Stimulated activated CD4-positive, alpha-beta T cell treated with anti-CD3 and anti-CD28 coated beads, Interleukin-15, amount 100 ng/mL, for 24 hours (primary cell): Measurements from ENCODE around the gene CLIC2.

Experiments used
- DNase-seq: peaks from one replicate; pipeline ENCODE4 v3.0.0-alpha.2; 2020

The CLIC2 gene

DNA sequence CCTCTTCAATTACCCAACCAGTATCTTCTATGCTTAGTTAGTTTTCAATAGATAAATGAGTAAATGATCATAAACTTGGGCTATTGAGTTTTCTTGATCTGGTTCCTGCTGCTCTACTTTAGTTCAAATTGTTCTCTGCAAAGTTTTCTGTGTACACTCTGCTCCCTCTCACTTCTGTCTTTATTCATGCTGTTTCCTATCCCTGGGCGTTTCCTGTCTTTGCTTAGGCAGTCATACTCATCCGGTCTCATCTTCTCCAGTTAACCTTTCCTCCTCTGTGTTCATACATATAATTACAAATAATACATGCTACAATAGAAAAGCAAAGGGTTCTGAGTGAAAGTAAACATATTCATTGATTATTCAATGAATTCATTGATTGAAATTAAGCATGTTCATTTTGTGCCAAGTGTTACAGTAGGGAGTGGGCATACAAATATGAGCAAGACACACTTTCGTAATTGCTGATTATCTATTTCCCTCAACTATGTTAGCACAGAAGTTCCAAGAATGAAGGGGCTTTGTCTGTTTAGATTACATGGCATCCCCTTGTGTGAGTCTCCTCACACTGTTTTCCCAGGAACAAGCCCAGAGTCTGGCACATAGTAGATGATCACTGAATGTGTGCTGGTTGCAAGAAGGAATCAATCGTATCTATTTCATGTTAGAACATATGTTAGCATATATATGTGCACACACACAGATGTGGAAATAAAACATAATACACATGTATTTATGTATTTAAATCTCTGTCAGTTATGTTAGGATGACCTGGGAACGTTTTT, 71.3 kb downstream of the CLIC2 start:
- DNase-seq = no peak

DNA sequence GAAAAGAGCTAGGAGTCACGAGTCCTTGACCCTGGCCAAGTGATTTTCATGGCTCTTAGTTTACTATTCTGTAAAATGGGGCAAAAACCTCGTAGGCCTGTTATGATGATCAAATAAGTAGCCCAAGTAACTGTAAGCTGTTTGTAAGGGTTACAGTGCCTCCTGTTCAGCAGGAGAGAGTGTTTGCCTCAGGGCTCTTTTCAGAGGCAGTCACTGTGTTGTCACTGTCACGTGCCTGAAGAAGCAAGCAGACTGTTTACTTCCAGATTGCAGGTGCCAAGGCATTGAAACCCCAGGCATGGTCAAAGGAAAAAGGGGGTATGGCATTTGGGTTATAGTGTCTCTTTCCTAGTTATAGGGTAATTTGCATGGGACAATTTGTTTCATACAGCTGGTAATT, 74.7 kb downstream of the CLIC2 start:
- DNase-seq = no peak

DNA sequence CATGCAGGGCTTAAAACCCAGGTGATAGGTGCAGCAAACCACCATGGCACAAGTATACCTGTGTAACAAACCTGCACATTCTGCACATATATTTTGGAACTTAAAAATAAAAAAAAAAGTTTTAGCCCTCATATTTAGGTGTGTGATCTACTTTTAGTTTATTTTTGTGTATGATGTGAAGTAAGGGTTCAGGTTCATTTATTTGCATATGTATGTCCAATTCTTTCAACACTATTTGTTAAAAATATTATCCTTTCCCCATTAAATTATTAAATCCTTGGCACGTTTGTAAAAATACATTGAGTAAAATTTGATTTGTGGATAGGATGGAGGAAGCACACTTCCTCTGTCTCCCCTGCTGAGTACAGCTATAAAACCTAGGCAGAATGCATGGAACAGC, 83.0 kb downstream of the CLIC2 start:
- no peak for DNase-seq

DNA sequence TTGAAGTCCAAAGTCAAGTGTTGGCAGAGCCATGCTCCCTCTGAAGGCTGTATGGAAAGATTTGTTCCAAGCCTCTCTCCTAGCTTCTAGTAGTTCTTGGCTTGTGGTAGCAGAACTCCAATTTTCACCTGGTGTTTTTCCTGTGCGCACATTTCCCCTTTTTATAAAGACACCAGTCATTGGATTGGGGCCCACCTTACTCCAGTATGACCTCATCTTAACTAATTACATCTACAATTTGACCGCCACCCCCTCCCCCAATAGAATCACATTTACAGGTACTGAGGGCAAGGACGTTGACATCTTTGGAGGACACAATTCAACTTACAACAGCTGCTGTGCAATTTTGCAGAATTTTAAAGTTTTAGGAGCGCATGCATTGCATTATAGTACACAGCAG, 86.9 kb downstream of the CLIC2 start:
- no peak for DNase-seq

DNA sequence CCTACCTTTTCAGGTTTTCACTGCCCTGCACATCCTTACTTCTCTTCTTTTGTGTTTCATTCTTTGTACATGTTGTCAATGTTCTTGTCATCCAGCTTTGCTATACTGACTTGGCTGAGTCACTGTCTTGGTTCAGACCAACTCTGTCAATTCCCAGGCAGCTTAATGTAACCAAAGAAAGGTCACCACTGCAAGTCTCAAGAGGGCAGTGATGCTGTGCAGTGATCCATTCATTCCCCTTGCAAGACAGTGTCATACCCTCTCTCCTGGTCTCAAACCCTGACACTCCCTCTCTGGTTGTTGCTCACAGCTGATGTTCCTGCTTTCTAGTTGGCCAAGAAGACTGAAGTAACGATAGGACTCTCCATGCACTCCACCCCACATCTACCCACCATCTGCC, 87.7 kb downstream of the CLIC2 start:
- no peak for DNase-seq

DNA sequence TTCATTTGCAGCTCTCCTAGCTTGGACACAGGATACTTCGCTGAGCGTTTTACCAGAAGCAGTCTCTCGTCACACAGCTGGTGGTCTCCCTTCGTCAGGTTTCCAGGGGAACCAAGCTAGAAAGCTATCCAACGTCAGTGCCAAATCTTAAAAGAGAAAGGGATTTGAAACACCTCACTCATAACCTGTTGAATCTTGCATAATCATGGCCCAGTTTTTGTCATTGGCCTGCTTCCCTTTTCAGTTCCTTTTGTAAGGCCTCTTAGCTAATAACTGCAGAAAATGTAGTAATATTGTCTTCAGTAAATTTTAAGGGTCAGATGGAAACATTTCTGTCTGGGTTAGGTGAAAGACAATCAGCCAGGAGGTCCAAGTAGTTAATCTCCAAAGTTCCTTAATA, 92.1 kb downstream of the CLIC2 start:
- DNase-seq = no peak

DNA sequence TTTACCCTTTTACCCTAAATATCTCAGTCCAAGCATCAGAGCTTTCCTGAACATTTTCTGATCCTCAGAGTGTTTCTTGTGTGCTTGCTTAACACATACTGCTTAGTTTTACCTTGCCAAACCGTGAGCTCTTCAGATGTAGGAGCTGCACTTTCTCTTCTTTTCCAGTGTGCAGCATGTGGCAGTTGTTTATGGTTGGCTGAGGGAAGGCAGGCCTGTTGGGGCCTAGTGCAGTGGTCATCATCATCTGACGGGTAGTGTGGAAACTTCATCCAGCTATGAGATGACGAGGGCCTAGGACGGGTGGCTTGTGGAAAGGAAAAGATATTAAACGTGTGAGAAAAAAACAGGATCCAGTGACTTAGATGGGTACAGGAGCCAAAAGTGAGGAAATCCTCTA, 96.7 kb downstream of the CLIC2 start:
- DNase-seq = no peak

DNA sequence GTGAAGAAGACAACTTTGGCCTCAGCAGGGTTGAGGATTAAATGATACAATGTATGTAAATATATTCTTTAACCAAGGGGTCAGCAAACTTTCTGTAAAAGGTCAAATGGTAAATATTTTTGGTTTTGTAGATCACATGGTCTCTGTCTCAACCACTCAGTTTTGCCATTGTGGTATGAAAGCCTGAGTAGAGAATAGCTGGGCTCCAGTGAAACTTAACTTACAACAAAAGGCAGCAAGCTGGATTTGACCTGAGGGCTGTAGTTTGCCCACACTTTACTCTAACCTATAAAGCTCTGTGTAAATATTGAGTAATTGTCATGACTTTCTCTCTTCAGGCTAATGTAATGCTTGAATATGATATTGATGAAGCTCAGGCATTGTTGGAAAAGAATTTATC, 98.5 kb downstream of the CLIC2 start:
- no peak for DNase-seq

DNA sequence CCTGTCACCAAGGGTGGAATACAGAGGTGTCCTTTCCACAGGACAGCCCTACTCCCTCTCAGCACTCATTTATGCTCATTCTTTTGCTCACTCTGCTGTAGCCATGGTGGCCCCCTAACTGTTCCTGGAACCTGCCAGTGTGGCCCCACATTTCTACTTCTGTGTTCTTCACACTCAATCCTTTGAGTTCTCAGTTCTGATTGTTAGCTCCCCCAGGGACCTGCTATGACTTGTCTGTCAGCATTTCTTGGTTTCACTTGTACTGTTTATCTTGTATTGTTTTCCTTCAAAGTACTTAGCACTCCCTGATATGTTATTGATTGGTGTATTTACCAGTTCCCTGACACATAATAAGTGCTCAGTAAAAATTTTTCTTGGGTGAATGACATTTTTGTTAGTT, 103.3 kb downstream of the CLIC2 start:
- DNase-seq = no peak
